Sciatic nerve (tissue), 2 donors: ENCODE data around the gene CAPN8. TPM values are rescaled to one million over a fixed set of nuclear protein-coding genes. Genes with fewer than 3 reads are reported as not detected.

Experiments
- ATAC-seq: fragments of 200-7000 bp; cut with Tn5 transposase; one replicate; pipeline ENCODE4 v1.9.1; 2020; ENCODE audit warnings: mild to moderate bottlenecking, moderate library complexity
- DNase-seq: peaks from one replicate; pipeline ENCODE4 v3.0.0-alpha.2; 2020; ENCODE audit warnings: low spot score
- intact Hi-C: fragments of 100-400 bp; cut with DNase I; formaldehyde crosslinking; loops from one replicate; pipeline ENCODE4 v1.14.2; 2022
- total RNA-seq: library from RNA; stranded (reverse); fragmentation: NEBNext Ultra II Directional; extraction: Animal tissue kit (Norgen Biotek cat#: 25700); gene quantifications from one replicate; pipeline ENCODE4 v1.2.1, GENCODE V29; 2021
- donor health status: DM: no; HTN: no; CAD: no.
- donor health status: DM: no; HTN: no; CAD: no.

Gene CAPN8
- total RNA-seq, 1 donor from 2014 or later = not detected

- DNase-seq = no peak
- intact Hi-C loops = no loop called here
- ATAC-seq = peak; percentile 2
Observed at GRCh38 chr1:223704921-223705878, 39.7 kb upstream of the CAPN8 start.

- intact Hi-C loops = no loop called here
- DNase-seq (no peak), ATAC-seq (no peak)
Observed at GRCh38 chr1:223703668-223704013, 38.1 kb upstream of the CAPN8 start.

GRCh38 chr1:223702735-223703667 lies 37.5 kb upstream of the CAPN8 start:
- intact Hi-C loops = no loop called here
- ATAC-seq (no peak), DNase-seq (no peak)

GRCh38 chr1:223700942-223701637 lies 35.6 kb upstream of the CAPN8 start:
- DNase-seq (no peak), ATAC-seq (peak; percentile 66)
- intact Hi-C loops = no loop called here

GRCh38 chr1:223700388-223700918 lies 35.0 kb upstream of the CAPN8 start:
- no peak for DNase-seq
- ATAC-seq = no peak
- intact Hi-C loops = no loop called here

- DNase-seq (no peak), ATAC-seq (no peak)
- intact Hi-C loops = no loop called here
Observed at GRCh38 chr1:223695941-223696340, 30.4 kb upstream of the CAPN8 start.

GRCh38 chr1:223695014-223695548 lies 29.6 kb upstream of the CAPN8 start:
- intact Hi-C loops = no loop called here
- no peak for DNase-seq
- no peak for ATAC-seq

DNA sequence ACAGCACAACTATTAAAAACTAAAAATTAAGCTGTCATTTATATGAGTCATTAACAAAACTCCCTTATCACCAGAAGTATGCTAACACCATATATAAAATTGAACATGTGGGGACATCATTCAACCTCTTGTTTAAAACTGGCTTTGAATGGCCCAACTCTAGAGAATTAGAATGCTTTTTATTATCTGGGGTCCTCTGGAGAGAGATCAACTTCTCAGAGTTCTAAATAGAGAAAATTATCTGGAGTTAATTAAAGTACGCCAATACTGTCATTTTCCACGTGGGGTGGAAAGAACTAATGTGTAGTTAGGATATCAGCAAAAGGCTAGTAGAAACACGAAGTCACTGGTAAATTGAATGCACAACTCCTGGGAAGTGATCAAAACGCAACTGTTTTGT lies 25.6 kb upstream of the CAPN8 start:
- ATAC-seq (no peak), DNase-seq (no peak)
- intact Hi-C loops = no loop called here

GRCh38 chr1:223684488-223684792 lies 18.9 kb upstream of the CAPN8 start:
- DNase-seq = no peak
- intact Hi-C loops = no loop called here
- ATAC-seq = no peak

DNA sequence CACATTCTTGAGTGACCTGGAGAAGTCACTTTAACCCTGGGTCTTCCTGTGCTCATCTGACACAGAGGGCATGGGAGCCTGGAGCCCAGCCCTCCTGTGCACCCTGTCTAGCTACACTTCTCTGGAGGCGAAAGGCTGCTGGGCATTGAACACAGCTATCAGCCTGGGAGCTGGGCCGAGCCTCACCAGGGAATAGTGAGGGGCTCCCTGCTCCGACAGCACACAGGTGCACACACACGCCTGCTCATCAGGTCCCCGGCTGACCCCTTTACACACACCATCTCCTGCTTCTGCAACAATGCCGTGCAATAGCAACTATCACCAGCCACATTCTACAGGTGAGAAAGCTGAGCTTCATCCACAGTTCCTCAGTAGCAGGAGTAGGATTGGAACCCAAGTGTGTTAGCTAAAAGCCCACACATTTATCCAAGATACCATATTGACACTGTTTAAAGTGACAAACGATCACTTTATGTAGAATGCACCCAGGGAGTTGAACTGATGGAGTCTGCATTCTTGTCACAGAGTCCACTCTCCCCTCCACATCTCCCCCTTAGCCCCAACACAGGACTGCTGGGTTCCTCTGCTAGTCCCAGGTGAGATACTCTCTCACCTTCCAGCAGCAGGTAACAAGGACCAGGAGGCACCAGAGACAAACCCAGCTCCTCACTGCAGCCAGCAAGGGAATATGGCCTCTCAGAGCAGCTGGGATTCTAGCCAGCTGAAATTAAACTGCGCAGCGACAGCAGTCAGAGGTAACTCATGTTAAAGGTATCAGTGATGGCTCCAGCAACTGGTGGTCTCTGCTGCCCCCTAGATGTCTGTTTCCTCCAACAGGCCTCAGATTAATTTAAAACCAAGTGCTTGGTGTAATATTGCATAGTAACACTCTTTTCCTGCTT lies 18.3 kb upstream of the CAPN8 start:
- intact Hi-C loops = no loop called here

DNA sequence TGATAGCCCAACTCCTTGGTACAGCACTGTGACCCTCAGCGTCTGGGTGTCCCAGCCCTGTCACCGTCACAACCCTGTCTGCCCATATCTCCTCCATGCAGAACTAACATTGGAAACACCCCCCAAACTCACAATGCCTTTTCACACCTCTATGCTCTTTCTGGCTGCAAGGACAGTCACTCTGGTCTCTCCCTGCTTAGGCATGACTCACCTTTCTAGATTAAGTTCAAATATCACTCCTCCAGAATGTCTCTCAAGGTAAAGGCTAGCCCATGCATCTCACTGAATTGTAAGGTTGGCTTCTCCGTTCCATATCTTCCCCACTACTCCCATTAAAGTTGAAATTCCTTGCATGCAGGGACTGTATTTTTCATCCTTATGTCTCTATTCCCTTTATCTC lies 17.0 kb upstream of the CAPN8 start:
- intact Hi-C loops = no loop called here
- DNase-seq (no peak), ATAC-seq (no peak)

More for the DNA sequence above, 18.3 kb upstream of the CAPN8 start:
- ATAC-seq = peak; percentile 17
- no peak for DNase-seq

DNA sequence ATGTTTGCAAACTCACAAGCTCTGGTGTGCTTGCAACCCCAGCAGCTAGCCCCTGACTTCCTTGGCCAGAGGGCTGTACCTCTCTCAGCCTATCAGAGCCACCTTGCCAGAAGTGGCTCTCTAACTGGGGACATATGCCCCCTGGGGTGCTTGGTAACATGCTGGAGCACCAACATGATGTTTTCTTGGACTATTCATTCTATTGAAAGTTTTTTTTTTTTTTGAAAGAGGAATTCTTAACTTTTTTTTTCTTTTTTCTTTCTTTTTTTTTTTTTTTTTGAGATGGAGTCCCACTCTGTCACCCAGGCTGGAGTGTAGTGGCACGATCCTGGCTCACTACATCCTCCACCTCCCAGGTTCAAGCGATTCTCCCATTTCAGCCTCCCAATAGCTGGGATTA lies 14.7 kb upstream of the CAPN8 start:
- intact Hi-C loops = no loop called here
- no peak for ATAC-seq
- DNase-seq = no peak

DNA sequence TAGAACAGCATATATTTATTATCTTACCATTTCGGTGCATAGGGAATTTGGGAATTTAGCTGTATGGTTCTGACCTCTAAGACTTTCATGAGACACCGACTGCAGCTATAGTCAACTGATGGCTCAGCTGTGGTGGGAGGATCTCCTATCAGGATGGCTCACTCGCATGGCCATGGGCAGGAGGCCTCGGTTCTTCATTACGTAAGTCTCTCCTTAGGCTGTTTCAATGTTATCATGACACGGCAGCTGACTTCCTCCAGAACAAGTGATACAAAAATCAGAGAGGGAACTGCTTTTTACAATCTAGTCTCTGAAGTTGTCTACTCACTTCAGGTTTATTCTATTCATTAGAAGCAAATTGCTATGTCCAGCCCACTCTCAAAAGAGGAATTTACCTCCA lies 13.3 kb upstream of the CAPN8 start:
- no peak for DNase-seq
- ATAC-seq = no peak
- intact Hi-C loops = no loop called here

GRCh38 chr1:223674119-223674890 lies 8.8 kb upstream of the CAPN8 start:
- intact Hi-C loops = no loop called here
- no peak for DNase-seq
- no peak for ATAC-seq

DNA sequence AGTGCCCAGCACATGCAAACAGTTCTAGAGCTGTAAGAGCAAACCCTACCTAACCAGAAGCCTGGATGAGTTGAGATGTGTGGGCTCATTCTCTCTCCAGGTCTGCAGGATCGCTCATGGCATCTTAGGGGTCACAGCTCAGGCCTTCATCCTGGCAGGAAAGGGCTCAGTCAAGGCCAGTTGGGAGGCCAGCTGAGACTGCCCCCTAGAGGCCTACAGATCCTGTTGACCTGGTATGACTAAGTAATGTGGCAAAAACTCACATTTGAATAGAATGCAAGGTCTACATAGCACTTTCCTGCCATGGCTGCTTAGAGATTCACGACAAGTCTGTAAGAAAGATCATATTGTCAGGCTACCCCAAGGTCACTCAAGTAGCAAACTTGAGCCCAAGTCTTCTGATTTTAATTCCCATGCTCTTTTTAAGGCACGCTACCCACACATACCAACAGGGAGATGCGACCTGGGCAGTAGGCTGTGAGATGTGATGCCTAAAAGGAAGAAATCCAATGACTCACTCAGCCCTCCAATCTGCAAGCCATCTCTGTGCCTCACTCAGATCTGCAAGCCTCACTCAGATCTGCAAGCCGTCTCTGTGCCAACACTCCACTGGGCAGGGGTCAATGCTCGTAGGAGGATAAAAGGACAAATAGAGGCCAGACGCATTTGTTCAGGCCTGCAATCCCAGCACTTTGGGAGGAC lies 5.1 kb upstream of the CAPN8 start:
- DNase-seq = no peak
- intact Hi-C loops = no loop called here
- ATAC-seq = no peak

GRCh38 chr1:223669003-223669795 lies 3.7 kb upstream of the CAPN8 start:
- intact Hi-C loops = no loop called here
- ATAC-seq (no peak), DNase-seq (no peak)
